Peyer's patch (tissue), 4 donors: Measurements from ENCODE around the gene CDC27. TPM values are rescaled to one million over a fixed set of nuclear protein-coding genes. Genes with fewer than 3 reads are reported as not detected.

Experiments
- DNase-seq, 3 donors: peaks; one replicate each; pipeline ENCODE4 v3.0.0-alpha.2; 2017 to 2019
- H3K27ac ChIP-seq, 4 donors: fragments of 200-600 bp; sonication (generic); one replicate each; pipeline ENCODE4 v1.5.1; 2016 to 2019
- H3K27me3 ChIP-seq, 2 donors: fragments of 200-600 bp; sonication (generic); one replicate each; pipeline ENCODE4 v1.5.1; 2019
- H3K36me3 ChIP-seq, 3 donors: fragments of 200-600 bp; sonication (generic); one replicate each; pipeline ENCODE4 v1.5.1; 2016 to 2019
- H3K4me1 ChIP-seq, 4 donors: fragments of 200-600 bp; sonication (generic); one replicate each; pipeline ENCODE4 v1.5.1; 2016 to 2019
- H3K4me3 ChIP-seq, 4 donors: fragments of 200-600 bp; sonication (generic); 1 replicate in 3 of 4; 2 replicates in 1 of 4; pipeline ENCODE4 v1.5.1; 2016 to 2019; ENCODE audit warnings: mild to moderate bottlenecking in 1 of 4
- H3K9me3 ChIP-seq, 4 donors: fragments of 200-600 bp; sonication (generic); one replicate each; pipeline ENCODE4 v1.5.1; 2016 to 2019; ENCODE audit warnings: mild to moderate bottlenecking in 1 of 4
- POLR2A ChIP-seq, 2 donors: fragments of 450-650 bp; IDR thresholded peaks; one replicate each; pipeline ENCODE4 v1.5.1; 2017; ENCODE audit warnings: antibody characterized with exemption in 2 of 2, mild to moderate bottlenecking in 2 of 2, moderate library complexity in 2 of 2
- total RNA-seq, 4 donors: library from RNA; depleted of rRNA; stranded (reverse); fragments of >200 nt; gene quantifications; one replicate each; pipeline ENCODE4 v1.1.0, GENCODE V29; 2016
- TF ChIP-seq, protein P1 (sequence below), 6 experiments: fragments of 450-650 bp in 4 of 6; fragments of 200-600 bp in 2 of 6; sonication (generic) in 1 of 6; IDR thresholded peaks; one replicate each; pipeline ENCODE4 v1.5.1; 2017 to 2019; ENCODE audit warnings: antibody characterized with exemption in 6 of 6, mild to moderate bottlenecking in 3 of 6, moderate library complexity in 1 of 6

Gene CDC27
- total RNA-seq, 4 donors from 2014 or later = 29.9 to 72.6 (median 47.4) TPM

DNA sequence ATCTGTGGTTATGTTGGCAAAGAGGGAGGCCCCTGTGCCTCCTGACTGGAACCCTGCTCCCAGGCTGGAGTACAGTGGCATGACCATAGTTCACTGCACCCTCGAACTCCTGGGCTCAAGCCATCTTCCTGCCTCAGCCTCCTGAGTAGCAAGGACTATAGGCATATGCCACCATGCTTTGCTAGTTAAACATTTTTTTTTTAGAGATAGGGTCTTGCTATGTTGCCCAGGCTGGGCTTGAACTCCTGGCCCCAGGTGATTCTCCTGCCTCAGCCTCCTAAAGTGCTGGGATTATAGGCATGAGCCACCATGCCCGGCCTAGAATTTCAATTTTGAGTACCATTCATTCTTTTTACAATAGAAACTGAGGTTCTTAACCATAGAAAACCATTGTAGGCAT lies 43.4 kb upstream of the CDC27 start:
- no peak for DNase-seq

DNA sequence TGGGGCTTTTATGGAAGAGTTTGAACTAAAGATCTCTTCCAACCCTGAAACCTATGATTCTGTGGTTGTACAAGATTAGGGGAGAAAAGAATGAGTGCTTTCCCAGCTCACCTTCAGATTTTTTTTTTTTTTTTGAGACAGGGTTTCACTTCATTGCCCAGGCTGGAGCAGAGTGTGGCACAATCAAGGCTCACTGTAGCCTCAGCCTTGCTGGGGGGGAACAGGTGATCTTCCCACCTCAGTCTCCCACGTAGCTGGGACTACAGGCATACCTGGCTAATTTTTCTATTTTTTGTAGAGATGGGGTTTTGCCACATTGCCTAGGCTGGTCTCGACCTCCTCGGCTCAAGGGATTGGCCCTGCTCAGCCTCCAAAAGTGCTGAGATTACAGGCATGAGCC lies 42.8 kb upstream of the CDC27 start:
- H3K27me3 ChIP-seq = no peaks in the 10 kb centered on the region
- H3K36me3 ChIP-seq = no peaks in the 10 kb centered on the region
- no peak overlapping the region for H3K27ac ChIP-seq
- peaks cover 0 to 9% (median 0%) of the 10 kb centered on the region in 4 donors for H3K4me1 ChIP-seq
- no peak for DNase-seq
- TF ChIP-seq, protein P1, sequence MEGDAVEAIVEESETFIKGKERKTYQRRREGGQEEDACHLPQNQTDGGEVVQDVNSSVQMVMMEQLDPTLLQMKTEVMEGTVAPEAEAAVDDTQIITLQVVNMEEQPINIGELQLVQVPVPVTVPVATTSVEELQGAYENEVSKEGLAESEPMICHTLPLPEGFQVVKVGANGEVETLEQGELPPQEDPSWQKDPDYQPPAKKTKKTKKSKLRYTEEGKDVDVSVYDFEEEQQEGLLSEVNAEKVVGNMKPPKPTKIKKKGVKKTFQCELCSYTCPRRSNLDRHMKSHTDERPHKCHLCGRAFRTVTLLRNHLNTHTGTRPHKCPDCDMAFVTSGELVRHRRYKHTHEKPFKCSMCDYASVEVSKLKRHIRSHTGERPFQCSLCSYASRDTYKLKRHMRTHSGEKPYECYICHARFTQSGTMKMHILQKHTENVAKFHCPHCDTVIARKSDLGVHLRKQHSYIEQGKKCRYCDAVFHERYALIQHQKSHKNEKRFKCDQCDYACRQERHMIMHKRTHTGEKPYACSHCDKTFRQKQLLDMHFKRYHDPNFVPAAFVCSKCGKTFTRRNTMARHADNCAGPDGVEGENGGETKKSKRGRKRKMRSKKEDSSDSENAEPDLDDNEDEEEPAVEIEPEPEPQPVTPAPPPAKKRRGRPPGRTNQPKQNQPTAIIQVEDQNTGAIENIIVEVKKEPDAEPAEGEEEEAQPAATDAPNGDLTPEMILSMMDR (IDR thresholded peaks at IDR 0.05) = no peak
- TF ChIP-seq POLR2A (IDR thresholded peaks at IDR 0.05) = no peak
- no peak overlapping the region for H3K4me3 ChIP-seq
- no peaks in the 10 kb centered on the region for H3K9me3 ChIP-seq

More for the DNA sequence above, 43.4 kb upstream of the CDC27 start:
- TF ChIP-seq, protein P1 (IDR thresholded peaks at IDR 0.05) = no peak
- TF ChIP-seq POLR2A (IDR thresholded peaks at IDR 0.05) = no peak
- no peaks in the 10 kb centered on the region for H3K9me3 ChIP-seq
- no peak overlapping the region for H3K4me3 ChIP-seq
- H3K36me3 ChIP-seq = no peaks in the 10 kb centered on the region
- H3K27ac ChIP-seq = no peak overlapping the region
- no peaks in the 10 kb centered on the region for H3K27me3 ChIP-seq
- peaks cover 0 to 9% (median 0%) of the 10 kb centered on the region in 4 donors for H3K4me1 ChIP-seq

DNA sequence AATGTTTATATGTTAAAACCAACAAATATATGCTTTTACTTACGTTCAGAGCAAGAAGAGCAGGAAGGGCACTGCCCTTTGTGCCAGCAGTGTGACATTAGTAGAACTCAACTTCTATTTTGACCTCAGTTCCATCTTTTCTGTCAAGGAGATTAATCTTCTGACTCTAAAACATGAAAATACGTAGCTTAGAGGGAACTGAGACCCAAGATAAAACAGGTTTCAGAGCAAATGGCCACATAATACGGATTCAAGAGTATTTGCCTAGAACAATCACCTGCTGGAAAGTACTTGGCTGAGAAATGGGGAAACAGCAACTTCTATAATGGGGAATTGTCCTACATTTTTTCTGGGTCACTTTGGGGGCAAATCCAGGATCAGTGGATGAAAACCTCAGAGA lies 42.2 kb upstream of the CDC27 start:
- Histone ChIP-seq H3K36me3 (no peaks in the 10 kb centered on the region), H3K4me3 (no peak overlapping the region), H3K27ac (no peak overlapping the region), H3K27me3 (no peaks in the 10 kb centered on the region), H3K4me1 (peaks cover 0 to 9% (median 0%) of the 10 kb centered on the region in 4 donors), H3K9me3 (no peaks in the 10 kb centered on the region)
- no peak for TF ChIP-seq POLR2A (IDR thresholded peaks at IDR 0.05)
- no peak for DNase-seq

DNA sequence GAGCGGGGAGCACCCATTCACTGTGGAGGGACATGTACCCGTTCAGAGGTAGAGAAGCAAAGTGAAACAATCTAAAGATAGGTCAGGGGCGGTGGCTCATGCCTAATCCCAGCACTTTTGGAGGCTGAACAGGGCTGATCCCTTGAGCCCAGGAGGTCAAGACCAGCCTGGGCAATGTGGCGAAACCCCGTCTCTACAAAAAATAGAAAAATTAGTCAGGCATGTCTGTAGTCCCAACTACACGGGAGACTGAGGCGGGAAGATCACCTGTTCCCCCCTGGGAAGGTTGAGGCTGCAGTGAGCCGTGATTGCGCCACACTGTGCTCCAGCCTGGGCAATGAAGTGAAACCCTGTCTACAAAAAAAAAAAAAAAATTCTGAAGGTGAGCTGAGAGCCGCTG lies 41.8 kb upstream of the CDC27 start:
- TF ChIP-seq, protein P1 (IDR thresholded peaks at IDR 0.05) = no peak
- no peak for TF ChIP-seq POLR2A (IDR thresholded peaks at IDR 0.05)

DNA sequence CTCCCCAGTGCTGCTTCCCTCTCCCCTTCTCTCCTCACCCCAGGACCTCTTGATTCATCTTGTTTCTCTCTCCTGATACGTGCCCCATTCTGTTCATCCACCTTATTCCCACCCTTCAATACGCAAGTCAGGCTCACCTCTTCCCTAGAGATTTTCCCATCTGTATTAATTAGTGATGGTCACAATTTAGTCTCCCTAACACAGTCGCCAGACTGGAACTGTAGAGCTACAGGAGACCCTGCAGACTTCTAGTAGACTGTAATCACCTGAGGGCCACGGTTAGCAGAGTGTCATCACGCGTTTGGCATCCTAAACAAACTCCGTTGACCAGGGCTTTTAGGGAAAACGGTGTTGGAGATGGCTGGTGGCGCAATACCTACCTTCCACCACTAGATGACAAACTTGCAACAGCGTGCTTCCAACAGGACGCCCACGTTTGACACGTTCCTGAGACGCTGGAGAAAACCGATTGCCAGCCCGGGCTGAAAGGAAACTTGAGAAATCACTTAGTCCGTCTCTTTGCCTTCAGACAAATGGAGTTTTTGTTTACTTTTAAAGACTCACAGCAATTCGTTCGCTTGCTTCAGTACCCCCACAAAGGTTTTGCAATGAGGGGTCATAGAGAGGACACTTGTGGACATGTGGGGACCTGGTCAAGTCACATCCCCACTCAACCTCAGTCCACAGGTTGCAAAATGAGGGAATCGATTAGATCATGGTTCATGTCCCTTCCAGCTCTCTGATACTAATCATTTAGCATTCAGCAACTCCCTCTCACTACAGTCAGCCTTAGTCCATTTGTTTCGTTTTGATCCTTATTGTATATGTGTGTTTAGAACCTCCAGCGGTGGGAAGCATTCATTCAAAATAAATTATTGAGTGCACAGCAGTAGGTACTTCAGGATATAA lies 40.7 kb upstream of the CDC27 start:
- no peak for TF ChIP-seq POLR2A (IDR thresholded peaks at IDR 0.05)
- TF ChIP-seq, protein P1 (IDR thresholded peaks at IDR 0.05) = peak; percentile 96 to 99 (median 98)
- H3K27ac ChIP-seq = peak overlapping the region in 3 of 4 donors; percentile 13 to 32 (median 31)
- H3K36me3 ChIP-seq = no peaks in the 10 kb centered on the region
- no peaks in the 10 kb centered on the region for H3K9me3 ChIP-seq
- H3K27me3 ChIP-seq = no peaks in the 10 kb centered on the region
- DNase-seq = peak; percentile 71 to 93 (median 77)
- H3K4me1 ChIP-seq = peaks cover 0 to 14% (median 5%) of the 10 kb centered on the region in 4 donors
- peak overlapping the region in 3 of 4 donors; percentile 21 to 36 (median 28) for H3K4me3 ChIP-seq

More for the DNA sequence above, 41.8 kb upstream of the CDC27 start:
- H3K27ac ChIP-seq = peak overlapping the region in 1 of 4 donors; percentile 13
- no peaks in the 10 kb centered on the region for H3K27me3 ChIP-seq
- no peaks in the 10 kb centered on the region for H3K9me3 ChIP-seq
- H3K4me3 ChIP-seq = no peak overlapping the region
- H3K36me3 ChIP-seq = no peaks in the 10 kb centered on the region
- H3K4me1 ChIP-seq = peaks cover 0 to 9% (median 2%) of the 10 kb centered on the region in 4 donors
- DNase-seq = no peak

DNA sequence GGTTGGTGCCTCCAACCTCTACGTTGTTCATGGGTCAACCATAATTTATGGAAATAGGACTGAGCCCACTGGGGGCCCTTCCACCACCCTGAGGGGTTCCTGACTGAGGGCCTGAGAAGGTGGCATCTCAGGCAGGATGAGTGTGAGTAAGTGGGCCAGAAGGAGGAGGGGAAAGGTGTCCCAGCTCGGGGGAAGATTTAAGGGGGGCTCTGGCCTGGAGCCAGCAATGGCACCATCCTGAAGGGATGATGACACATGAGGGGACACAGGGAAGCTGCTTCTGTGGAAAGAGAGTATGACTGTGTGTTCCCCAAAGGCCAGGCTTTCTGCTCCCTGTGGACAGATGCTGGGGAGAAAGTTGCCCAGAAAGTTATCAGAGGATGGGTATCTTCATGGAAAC lies 38.8 kb upstream of the CDC27 start:
- Histone ChIP-seq H3K4me1 (peaks cover 0 to 19% (median 5%) of the 10 kb centered on the region in 4 donors), H3K9me3 (no peaks in the 10 kb centered on the region), H3K4me3 (no peak overlapping the region), H3K27me3 (no peaks in the 10 kb centered on the region), H3K36me3 (no peaks in the 10 kb centered on the region), H3K27ac (no peak overlapping the region)
- no peak for TF ChIP-seq POLR2A (IDR thresholded peaks at IDR 0.05)
- TF ChIP-seq, protein P1 (IDR thresholded peaks at IDR 0.05) = no peak
- DNase-seq = no peak
